Measurements from ENCODE around the gene TTC38.
A peak's percentile ranks its signal among the peaks of the same experiment; 100 is the strongest.

TTC38 gene

DNA sequence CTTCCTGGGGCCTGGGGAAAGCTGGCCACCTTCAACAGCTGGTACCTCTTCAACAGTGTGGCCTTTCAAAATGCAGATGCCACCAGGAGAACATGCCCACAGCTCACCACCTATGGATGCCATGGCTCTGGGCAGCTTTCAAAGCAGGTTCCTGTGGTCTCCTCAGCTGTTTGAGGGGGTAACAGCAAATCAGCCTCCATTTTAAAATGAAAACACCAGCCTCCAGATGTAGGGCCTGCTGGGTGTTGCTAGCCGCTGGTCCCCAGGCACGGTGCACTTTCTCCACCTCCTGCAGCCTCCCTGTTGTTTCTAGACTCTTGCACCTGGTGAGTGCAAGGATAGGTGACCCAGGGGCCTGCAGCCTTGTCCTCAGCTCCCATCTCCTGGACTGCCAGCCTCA lies 27.7 kb upstream of the TTC38 start:
- DNase-seq (ENCODE audit: low spot score in 2 of 2) (no peak), ATAC-seq (no peak)
- Mint-ChIP-seq H3K27ac (peak overlapping the region; percentile 83), H3K4me3 (peak overlapping the region; percentile 20), H3K9me3 (no peaks in the 10 kb centered on the region), H3K36me3 (peaks cover 24% of the 10 kb centered on the region), H3K4me1 (peaks cover 8% of the 10 kb centered on the region)

DNA sequence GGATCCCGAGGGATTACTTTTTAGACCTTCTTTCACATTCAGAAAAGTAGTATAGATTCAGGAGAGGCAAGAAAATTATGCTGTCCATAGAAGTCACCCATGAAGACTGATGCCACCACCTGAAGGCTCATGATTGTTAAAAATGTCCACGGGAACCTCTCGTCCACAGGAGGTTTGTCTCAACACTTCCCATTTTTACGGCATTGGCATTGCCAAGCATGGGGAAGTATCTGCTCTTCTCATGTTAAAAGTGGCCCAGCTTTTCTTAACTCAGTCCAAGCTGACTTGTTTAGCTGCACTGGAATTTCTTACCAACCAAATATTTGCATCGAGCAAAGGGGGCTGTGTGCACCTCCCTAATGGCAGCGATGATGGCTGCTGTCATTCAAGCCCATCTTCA lies 27.3 kb upstream of the TTC38 start:
- ATAC-seq, result no peak
- Mint-ChIP-seq H3K4me1 (peaks cover 8% of the 10 kb centered on the region), H3K4me3 (no peak overlapping the region), H3K36me3 (peaks cover 19% of the 10 kb centered on the region), H3K9me3 (no peaks in the 10 kb centered on the region), H3K27ac (peak overlapping the region; percentile 32)
- DNase-seq (ENCODE audit: low spot score in 2 of 2), result no peak

DNA sequence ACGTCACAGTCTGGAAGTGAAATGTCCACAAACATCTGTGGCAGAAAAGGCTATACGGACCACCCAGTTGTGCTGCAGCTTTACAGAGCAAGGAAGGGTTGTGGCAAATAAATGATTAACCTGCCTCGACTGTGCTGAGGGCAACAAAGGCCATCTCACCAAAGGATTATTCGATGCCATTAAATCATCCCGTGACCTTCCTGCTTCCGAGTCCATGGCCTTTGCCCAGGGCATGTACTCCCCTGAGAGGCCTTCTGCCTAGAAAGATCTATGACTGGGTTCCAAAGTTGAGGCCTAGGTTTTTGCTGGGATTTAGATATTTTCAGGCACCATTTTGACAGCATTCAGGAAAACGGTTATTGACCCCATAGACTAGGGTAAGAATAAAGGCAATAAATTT lies 26.9 kb upstream of the TTC38 start:
- DNase-seq (ENCODE audit: low spot score in 2 of 2) (no peak), ATAC-seq (no peak)
- H3K4me1 Mint-ChIP-seq, result peaks cover 12% of the 10 kb centered on the region
- peak overlapping the region; percentile 32 for H3K27ac Mint-ChIP-seq
- peaks cover 17% of the 10 kb centered on the region for H3K36me3 Mint-ChIP-seq
- H3K9me3 Mint-ChIP-seq, result no peaks in the 10 kb centered on the region
- no peak overlapping the region for H3K4me3 Mint-ChIP-seq

DNA sequence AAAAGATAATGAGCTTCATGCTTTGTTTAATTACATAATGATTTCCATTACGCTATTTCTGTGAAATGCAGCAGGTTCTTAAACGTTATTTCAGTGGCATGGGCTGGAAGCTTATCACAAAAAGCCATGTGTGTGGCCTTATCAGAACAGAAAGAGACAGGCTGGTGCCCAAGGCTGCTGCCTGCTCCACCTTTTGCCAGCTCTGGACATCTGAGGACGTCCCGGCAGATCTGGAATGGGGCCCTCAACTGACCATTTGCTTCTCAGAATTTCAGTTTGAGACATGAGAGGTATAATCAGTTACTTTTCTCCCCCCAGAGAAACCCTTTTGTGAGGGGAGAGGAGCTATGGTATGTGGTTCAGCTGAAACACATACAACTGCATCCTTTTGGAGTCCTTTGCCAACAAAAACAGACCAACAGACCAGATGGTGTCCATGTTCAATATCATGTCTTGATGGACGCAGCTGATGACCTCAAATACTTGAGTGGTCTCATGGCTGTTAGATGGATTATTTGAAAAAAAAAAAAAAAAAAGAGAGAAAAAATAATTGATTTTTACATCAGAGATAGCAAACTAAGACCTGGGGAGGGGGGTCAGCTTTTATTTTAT lies 26.3 kb upstream of the TTC38 start:
- ATAC-seq (no peak), DNase-seq (ENCODE audit: low spot score in 2 of 2) (no peak)
- H3K9me3 Mint-ChIP-seq, result no peaks in the 10 kb centered on the region
- H3K27ac Mint-ChIP-seq, result no peak overlapping the region
- H3K4me3 Mint-ChIP-seq, result no peak overlapping the region
- H3K36me3 Mint-ChIP-seq, result peaks cover 23% of the 10 kb centered on the region
- peaks cover 18% of the 10 kb centered on the region for H3K4me1 Mint-ChIP-seq

DNA sequence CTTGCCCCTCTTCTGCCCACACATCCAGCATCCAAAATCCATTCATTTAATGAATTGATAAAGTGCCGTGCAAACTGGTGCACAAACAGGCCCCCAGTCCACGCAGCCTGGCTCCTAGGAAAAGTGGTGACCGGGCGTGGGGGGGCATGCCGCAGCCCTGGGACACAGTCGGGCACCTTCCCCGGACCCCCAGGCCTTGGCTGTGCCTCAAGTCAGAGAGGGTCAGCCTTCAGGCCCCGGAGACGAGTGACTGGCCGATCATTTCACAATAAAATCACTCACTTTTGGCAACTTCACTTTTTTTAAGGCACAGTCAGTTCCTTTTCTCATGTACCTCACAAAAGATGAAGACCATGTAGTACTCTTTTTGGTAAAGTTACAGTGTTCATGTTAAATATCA lies 25.7 kb upstream of the TTC38 start:
- H3K4me1 Mint-ChIP-seq, result peaks cover 24% of the 10 kb centered on the region
- no peak overlapping the region for H3K27ac Mint-ChIP-seq
- no peak for DNase-seq (ENCODE audit: low spot score in 2 of 2)
- H3K4me3 Mint-ChIP-seq, result no peak overlapping the region
- peaks cover 23% of the 10 kb centered on the region for H3K36me3 Mint-ChIP-seq
- ATAC-seq, result no peak
- no peaks in the 10 kb centered on the region for H3K9me3 Mint-ChIP-seq

DNA sequence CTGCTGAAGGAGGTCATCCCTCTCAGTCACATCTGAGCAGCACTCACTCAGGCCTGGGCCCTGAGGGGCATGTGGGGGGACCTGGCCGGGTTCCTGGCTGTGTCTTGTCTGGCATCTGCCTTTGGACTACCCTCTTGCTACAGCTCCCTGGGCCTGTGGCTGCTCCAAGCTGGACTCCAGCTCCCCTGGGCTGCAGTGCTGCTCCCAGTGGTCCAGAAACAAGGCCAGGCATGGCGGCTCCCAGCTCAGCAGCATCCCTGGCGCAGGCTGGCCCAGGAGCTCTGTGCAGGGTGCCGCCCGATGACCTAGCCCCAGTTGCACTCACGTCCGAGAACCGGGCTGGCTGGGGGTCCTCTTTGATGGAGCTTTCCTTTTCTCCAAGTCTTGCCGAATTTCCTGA lies 23.0 kb upstream of the TTC38 start:
- Mint-ChIP-seq H3K27ac (peak overlapping the region; percentile 8), H3K9me3 (no peaks in the 10 kb centered on the region), H3K36me3 (peaks cover 23% of the 10 kb centered on the region), H3K4me1 (peaks cover 33% of the 10 kb centered on the region), H3K4me3 (no peak overlapping the region)
- ATAC-seq (no peak), DNase-seq (ENCODE audit: low spot score in 2 of 2) (no peak)

DNA sequence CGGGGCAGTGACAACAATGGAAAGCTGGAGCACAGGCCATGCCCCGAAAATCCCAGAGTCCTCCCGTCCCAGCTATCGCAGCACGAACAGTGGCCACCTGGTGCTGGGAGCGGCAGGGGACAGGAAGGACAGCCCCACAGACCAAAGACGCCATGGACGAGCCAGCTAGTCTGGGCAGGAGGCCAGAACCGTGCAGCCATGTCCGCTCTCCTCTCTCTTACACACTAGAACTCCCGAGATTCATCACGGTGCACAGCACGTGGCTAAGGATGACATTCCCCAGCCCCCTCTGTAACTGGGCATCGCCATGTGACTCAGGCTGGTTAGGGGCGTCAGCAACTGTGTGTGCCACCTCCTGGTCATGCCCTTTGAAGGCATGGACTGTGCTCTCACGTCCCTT lies 22.3 kb upstream of the TTC38 start:
- no peak for ATAC-seq
- H3K27ac Mint-ChIP-seq, result no peak overlapping the region
- H3K9me3 Mint-ChIP-seq, result no peaks in the 10 kb centered on the region
- peaks cover 24% of the 10 kb centered on the region for H3K36me3 Mint-ChIP-seq
- H3K4me1 Mint-ChIP-seq, result peaks cover 29% of the 10 kb centered on the region
- H3K4me3 Mint-ChIP-seq, result no peak overlapping the region
- no peak for DNase-seq (ENCODE audit: low spot score in 2 of 2)

DNA sequence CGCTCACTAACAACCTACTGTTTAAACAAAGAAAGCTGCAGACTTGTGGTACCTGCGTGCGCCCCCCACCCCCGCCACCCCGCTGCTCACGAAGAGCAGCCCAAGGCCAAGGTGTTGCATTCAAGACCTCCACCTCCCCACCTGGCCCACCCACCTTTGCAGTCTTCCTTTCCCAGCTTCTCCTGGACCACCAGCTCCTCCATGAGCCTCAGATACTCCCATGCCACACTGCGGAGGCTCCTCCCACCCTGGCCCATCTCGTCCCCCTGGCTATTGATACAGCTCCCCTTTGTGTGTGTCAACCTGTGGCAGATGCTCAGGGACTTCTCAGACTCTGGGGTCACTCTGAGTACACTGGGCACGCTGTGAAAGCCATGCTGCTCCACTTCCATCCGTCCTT lies 21.6 kb upstream of the TTC38 start:
- Mint-ChIP-seq H3K36me3 (peaks cover 31% of the 10 kb centered on the region), H3K9me3 (no peaks in the 10 kb centered on the region), H3K4me1 (peaks cover 34% of the 10 kb centered on the region), H3K4me3 (no peak overlapping the region), H3K27ac (no peak overlapping the region)
- ATAC-seq (no peak), DNase-seq (ENCODE audit: low spot score in 2 of 2) (no peak)

DNA sequence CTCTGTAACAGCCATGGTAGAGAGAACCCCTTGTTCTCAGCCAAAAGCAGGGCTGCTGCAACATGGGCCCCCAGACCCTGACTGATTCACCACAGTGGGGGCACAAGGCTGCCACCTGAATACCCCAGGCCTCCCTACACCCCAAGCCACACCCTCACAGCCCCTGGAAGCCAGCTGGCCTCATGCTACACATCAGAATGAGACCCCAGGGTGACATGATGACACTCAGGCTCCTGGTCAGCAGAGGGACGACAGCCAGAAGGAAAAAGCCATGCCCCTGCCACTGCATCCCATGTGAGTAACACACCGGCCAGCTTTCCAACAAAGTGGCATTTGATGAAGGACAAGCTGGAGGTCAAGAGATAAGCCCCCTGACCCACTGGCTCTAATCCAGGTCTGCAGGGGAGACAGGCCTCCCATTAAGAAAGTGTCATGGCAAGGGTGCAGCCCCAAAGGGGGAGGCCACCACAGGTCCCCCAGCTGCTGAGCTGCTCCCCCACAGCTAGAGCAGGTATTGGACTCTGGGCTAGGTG lies 20.3 kb upstream of the TTC38 start:
- no peak overlapping the region for H3K4me3 Mint-ChIP-seq
- no peak overlapping the region for H3K27ac Mint-ChIP-seq
- no peak for DNase-seq (ENCODE audit: low spot score in 2 of 2)
- peaks cover 31% of the 10 kb centered on the region for H3K36me3 Mint-ChIP-seq
- no peak for ATAC-seq
- H3K4me1 Mint-ChIP-seq, result peaks cover 41% of the 10 kb centered on the region
- H3K9me3 Mint-ChIP-seq, result no peaks in the 10 kb centered on the region

DNA sequence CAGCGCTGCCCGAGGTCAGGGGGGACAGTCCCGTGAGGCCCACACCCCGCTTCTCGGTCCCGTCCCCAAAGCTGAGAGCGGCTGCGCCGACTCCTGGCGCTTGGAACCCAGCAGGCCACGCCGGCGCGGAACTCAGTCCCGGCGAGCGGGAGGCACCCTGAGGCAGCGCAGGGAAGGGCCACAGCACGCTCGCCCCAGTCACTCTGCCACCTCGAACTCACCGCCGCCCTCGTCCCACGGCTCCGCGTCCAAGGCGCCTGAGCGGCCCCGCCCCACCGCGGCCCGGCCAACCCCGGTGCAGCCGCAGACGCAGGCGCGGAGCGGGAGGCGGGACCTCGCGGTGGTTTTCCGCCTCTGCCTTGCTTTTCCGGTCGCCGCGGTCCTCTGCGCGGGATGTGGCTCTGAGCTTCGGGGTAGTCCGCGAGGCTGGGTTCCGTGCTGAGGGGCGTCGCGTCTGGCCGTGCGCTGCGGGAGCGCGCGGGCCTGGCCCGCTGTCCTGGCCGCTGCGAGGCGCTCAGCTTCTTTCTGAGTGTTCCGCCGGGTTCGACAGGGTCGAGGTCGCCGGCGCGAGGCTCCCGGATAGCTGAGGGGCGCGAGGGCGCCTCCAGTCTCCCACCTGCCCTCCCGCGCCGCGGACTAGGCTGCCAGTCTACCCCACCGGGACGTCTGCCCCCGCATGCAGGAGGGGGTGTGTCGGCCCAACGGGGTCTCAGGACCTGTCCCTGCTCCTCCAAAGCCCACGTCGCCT lies 17.6 kb upstream of the TTC38 start, which contains the start of gene CDPF1:
Gene CDPF1 (minus strand): TSS at position 259 of the 748 bp plus-strand sequence. CDS start 2,009 bp downstream, outside the sequence.
- peak within 1 kb of the TSS; percentile 72 for H3K27ac Mint-ChIP-seq
- DNase-seq (ENCODE audit: low spot score in 2 of 2) (peak; percentile 88 to 94), ATAC-seq (peak; percentile 94)
- peaks cover 25% of the 10 kb centered on the region for H3K36me3 Mint-ChIP-seq
- peaks cover 51% of the 10 kb centered on the region for H3K4me1 Mint-ChIP-seq
- peak within 1 kb of the TSS; percentile 78 for H3K4me3 Mint-ChIP-seq
- no peaks in the 10 kb centered on the region for H3K9me3 Mint-ChIP-seq

DNA sequence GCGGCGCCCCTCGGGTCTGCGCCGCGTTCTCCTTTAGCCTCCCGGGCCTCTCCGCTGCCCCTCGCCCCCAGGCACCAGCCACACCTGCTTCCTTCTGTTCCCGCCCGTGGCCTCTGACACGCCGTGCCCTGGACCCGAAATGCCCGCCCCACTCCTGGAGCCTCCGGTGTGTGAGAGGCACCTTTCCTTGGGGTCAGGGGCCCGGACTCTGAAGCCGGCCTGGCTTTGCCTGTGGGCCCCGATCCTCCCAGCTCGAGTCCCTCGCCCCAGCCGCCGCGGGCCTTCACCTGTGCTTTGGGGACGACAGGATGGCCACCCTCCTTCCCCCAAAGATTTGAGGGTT lies 17.1 kb upstream of the TTC38 start:
- no peak for ATAC-seq
- no peaks in the 10 kb centered on the region for H3K9me3 Mint-ChIP-seq
- peaks cover 25% of the 10 kb centered on the region for H3K36me3 Mint-ChIP-seq
- peak in 1 of 2 donors; percentile 15 for DNase-seq (ENCODE audit: low spot score in 2 of 2)
- H3K4me1 Mint-ChIP-seq, result peaks cover 48% of the 10 kb centered on the region
- peak overlapping the region; percentile 78 for H3K4me3 Mint-ChIP-seq
- H3K27ac Mint-ChIP-seq, result peak overlapping the region; percentile 72

DNA sequence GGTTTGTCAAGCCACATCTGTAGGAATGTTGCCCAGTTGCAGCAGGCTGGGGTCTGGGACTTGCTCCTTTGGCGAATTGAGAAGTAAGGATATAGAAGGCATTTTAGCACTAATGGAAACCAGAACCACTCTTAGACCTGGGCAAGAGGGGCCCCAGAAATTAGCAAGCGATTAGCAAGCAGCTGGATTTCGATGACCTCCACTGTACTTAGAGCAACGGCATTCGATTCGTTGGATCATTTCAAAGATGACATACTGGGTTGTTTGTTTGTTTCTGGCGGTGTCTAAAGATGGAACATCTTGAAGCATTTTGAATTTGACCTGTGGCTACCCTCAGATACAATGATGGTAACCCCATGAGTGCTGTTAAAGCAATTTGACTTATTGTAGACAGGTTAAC lies 16.5 kb upstream of the TTC38 start:
- Mint-ChIP-seq H3K4me3 (peak overlapping the region; percentile 78), H3K9me3 (no peaks in the 10 kb centered on the region), H3K27ac (peak overlapping the region; percentile 72), H3K4me1 (peaks cover 45% of the 10 kb centered on the region), H3K36me3 (peaks cover 21% of the 10 kb centered on the region)
- no peak for ATAC-seq
- DNase-seq (ENCODE audit: low spot score in 2 of 2), result no peak

DNA sequence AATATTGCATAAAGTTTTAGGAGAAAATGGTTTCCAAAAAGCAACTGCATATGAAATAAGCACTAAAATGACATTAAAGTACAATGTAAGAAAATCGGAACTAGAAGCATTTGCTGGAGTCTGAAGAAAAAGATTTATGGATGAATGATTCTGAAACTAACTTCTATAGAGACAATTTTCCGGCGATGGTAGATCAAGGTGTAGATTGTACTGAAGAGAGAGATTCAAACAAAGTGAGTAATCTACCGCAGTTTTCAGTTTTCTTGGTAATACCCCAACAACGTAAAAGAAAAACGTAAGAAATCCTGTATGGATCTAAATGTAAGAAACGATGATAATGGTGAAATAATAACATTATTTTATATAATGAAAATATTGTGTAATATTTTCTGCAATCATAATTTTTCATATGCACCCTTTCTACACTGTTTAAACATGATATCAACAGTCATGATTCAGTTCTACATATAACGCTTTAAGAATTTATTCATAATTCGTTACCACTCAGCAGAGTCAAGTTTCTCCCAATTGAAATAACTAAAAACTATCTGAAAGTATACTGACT lies 15.9 kb upstream of the TTC38 start:
- H3K27ac Mint-ChIP-seq, result no peak overlapping the region
- H3K9me3 Mint-ChIP-seq, result no peaks in the 10 kb centered on the region
- no peak for ATAC-seq
- peak overlapping the region; percentile 78 for H3K4me3 Mint-ChIP-seq
- H3K4me1 Mint-ChIP-seq, result peaks cover 42% of the 10 kb centered on the region
- DNase-seq (ENCODE audit: low spot score in 2 of 2), result no peak
- H3K36me3 Mint-ChIP-seq, result peaks cover 19% of the 10 kb centered on the region

DNA sequence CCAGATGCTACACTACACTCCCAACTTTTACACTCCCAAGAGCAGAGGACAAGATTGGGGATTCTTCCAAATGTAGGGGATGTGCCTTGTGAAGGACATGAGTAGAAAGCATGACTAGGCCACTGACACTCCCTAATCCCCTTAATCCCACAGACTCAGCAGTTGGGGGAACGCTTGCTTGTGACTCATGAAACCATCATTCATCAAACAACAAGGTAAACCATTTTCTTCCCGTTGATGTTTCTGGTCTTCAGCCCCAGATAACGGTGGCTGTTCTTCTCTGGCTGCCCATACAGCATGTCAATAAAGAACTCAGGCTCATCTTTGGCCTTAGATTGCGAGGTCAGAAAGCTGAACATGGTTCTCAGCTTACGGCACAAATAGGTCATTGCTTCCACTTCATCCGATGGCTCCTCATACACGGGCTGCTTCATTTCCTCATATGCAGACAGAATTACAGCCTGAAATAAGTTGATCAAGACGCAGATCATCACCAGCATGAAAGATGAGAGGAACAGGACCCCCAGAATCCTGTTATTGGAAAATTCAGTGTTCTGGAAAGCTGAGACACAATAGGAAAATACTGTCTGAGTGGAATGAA lies 11.3 kb upstream of the TTC38 start:
- Mint-ChIP-seq H3K4me3 (no peak overlapping the region), H3K27ac (no peak overlapping the region), H3K36me3 (peaks cover 6% of the 10 kb centered on the region), H3K9me3 (no peaks in the 10 kb centered on the region), H3K4me1 (peaks cover 19% of the 10 kb centered on the region)
- ATAC-seq, result no peak
- DNase-seq (ENCODE audit: low spot score in 2 of 2), result no peak

DNA sequence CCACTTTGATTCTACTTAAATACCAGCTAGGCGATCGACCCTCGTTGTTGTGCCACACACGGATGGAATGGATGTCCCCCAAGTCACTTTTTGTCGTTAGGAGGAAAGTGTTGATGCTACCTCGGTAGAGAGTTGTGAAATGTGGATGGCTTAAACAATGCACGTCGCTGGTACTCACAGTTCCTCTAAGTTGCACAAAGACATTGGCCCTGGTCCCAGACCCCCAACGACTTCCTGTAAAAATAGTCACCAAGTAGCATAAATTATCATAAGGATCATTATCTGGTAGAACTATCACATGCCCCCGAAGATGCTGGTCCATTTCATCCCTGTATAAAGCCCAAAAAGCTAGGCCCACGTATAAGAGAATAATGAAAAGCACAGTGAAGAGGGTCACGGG lies 8.4 kb upstream of the TTC38 start:
- no peak for ATAC-seq
- Mint-ChIP-seq H3K36me3 (peaks cover under 1% of the 10 kb centered on the region), H3K9me3 (no peaks in the 10 kb centered on the region), H3K4me3 (no peak overlapping the region), H3K27ac (no peak overlapping the region), H3K4me1 (peaks cover 15% of the 10 kb centered on the region)
- DNase-seq (ENCODE audit: low spot score in 2 of 2), result no peak
